ENCODE measurements around the gene ADAMTS3.

Gene ADAMTS3

DNA sequence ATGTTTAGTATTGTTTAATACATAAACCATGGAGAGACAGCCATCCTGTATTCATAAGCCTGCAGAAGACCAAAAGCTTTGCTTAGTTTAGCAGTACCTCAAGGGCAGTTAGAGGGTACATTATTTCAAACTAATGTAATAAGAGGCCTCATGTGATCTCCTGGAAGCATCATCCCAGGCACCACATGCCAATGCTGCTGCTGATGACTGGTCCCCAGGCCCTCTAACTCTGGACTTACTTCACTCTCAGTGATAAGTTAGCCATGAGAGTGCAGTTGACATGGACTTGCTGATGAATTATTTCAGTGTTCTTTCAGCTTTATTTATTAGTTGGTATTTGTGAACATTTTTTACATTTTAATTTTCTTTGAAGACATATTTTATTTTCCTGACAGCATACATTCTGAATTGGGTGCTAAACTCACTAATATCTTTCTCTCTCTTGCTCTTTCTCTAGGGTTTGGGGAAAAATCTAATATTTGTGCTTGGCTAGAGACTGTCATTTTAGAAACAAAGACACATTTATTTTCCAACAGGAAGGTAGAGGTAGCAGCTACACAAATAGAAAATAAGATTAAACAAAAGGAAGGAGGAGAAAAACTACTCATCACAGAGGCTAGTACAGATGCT is 329.4 kb downstream of the ADAMTS3 start:
- Histone ChIP-seq H3K4me1 (ENCODE audit: low read depth, poor library complexity, severe bottlenecking) (no peaks in the 10 kb centered on the region), H3K27ac (no peak overlapping the region), H3K4me2 (no peak overlapping the region), H3K36me3 (ENCODE audit: insufficient read depth) (no peaks in the 10 kb centered on the region), H2AFZ (ENCODE audit: low read depth) (no peak overlapping the region), H3K9ac (no peak overlapping the region), H3K79me2 (ENCODE audit: insufficient read depth, low read depth) (no peaks in the 10 kb centered on the region), H3K27me3 (ENCODE audit: insufficient read depth, low read depth) (no peaks in the 10 kb centered on the region), H4K20me1 (ENCODE audit: insufficient read depth) (no peaks in the 10 kb centered on the region), H3K4me3 (IDR thresholded peaks at IDR 0.05; ENCODE audit: insufficient read depth, low read depth, low read length) (no peak overlapping the region)
- TF ChIP-seq, protein P1, sequence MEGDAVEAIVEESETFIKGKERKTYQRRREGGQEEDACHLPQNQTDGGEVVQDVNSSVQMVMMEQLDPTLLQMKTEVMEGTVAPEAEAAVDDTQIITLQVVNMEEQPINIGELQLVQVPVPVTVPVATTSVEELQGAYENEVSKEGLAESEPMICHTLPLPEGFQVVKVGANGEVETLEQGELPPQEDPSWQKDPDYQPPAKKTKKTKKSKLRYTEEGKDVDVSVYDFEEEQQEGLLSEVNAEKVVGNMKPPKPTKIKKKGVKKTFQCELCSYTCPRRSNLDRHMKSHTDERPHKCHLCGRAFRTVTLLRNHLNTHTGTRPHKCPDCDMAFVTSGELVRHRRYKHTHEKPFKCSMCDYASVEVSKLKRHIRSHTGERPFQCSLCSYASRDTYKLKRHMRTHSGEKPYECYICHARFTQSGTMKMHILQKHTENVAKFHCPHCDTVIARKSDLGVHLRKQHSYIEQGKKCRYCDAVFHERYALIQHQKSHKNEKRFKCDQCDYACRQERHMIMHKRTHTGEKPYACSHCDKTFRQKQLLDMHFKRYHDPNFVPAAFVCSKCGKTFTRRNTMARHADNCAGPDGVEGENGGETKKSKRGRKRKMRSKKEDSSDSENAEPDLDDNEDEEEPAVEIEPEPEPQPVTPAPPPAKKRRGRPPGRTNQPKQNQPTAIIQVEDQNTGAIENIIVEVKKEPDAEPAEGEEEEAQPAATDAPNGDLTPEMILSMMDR (conservative IDR thresholded peaks at IDR 0.05; ENCODE audit: low read depth, low read length) = no peak
